GM23248 (cell line): ENCODE data around the gene KIF1A. TPM values are rescaled to one million over a fixed set of nuclear protein-coding genes. Genes with fewer than 3 reads are reported as not detected.

Source experiments
- DNase-seq: peaks from one replicate; pipeline ENCODE4 v3.0.0-alpha.2; 2015
- H2AFZ ChIP-seq: fragments of 200-600 bp; sonication (generic); 2 replicates; pipeline ENCODE4 v1.6.1; 2016; ENCODE audit warnings: antibody characterized with exemption
- H3F3A ChIP-seq: fragments of 200-600 bp; sonication (generic); 2 replicates; pipeline ENCODE4 v1.6.1; 2016; ENCODE audit warnings: mild to moderate bottlenecking, antibody characterized with exemption, mixed run types; ENCODE audit not compliant: insufficient read depth
- H3K27ac ChIP-seq: fragments of 200-600 bp; sonication (generic); 2 replicates; pipeline ENCODE4 v1.5.1; 2016; ENCODE audit warnings: mild to moderate bottlenecking
- H3K27me3 ChIP-seq: fragments of 200-600 bp; sonication (generic); replicated peaks from 2 replicates; pipeline ENCODE4 v1.6.1; 2016; ENCODE audit warnings: mild to moderate bottlenecking; ENCODE audit not compliant: insufficient read depth
- H3K36me3 ChIP-seq: fragments of 200-600 bp; sonication (generic); 2 replicates; pipeline ENCODE4 v1.6.1; 2016; ENCODE audit warnings: low read depth, mild to moderate bottlenecking
- H3K4me1 ChIP-seq: fragments of 200-600 bp; sonication (generic); 2 replicates; pipeline ENCODE4 v1.6.1; 2016; ENCODE audit warnings: mild to moderate bottlenecking; ENCODE audit not compliant: insufficient read depth
- H3K4me2 ChIP-seq: fragments of 200-600 bp; sonication (generic); one replicate; pipeline ENCODE4 v1.6.1; 2016; ENCODE audit warnings: mild to moderate bottlenecking; ENCODE audit not compliant: unreplicated experiment
- H3K4me3 ChIP-seq: fragments of 200-600 bp; sonication (generic); 2 replicates; pipeline ENCODE4 v1.5.1; 2016; ENCODE audit warnings: mild to moderate bottlenecking
- H3K79me2 ChIP-seq: fragments of 200-600 bp; sonication (generic); 2 replicates; pipeline ENCODE4 v1.6.1; 2016; ENCODE audit warnings: mild to moderate bottlenecking; ENCODE audit not compliant: insufficient read depth
- H3K9ac ChIP-seq: fragments of 200-600 bp; sonication (generic); 2 replicates; pipeline ENCODE4 v1.6.1; 2016; ENCODE audit warnings: mild to moderate bottlenecking
- H3K9me2 ChIP-seq: fragments of 200-600 bp; sonication (generic); 2 replicates; pipeline ENCODE4 v1.6.1; 2016; ENCODE audit warnings: mixed run types, mild to moderate bottlenecking, moderate library complexity; ENCODE audit not compliant: insufficient read depth
- H3K9me3 ChIP-seq: fragments of 200-600 bp; sonication (generic); one replicate; pipeline ENCODE4 v1.6.1; 2017; ENCODE audit warnings: low read depth
- H4K20me1 ChIP-seq: fragments of 200-600 bp; sonication (generic); 2 replicates; pipeline ENCODE4 v1.6.0; 2016; ENCODE audit not compliant: insufficient read depth
- EZH2 ChIP-seq: fragments of 200-600 bp; sonication (generic); IDR thresholded peaks from 2 replicates; pipeline ENCODE4 v1.6.1; 2018; ENCODE audit warnings: antibody characterized with exemption, mild to moderate bottlenecking; ENCODE audit not compliant: insufficient read depth, poor library complexity, severe bottlenecking
- EZH2phosphoT487 ChIP-seq: fragments of 200-600 bp; sonication (generic); IDR thresholded peaks from 2 replicates; pipeline ENCODE4 v1.6.1; 2018; ENCODE audit warnings: antibody characterized with exemption, moderate library complexity, mild to moderate bottlenecking, low read depth; ENCODE audit not compliant: insufficient read depth
- WGBS, 2 experiments: methylation state at CpG; one replicate each; pipeline ENCODE4 v1.1.6; 2015 to 2017; ENCODE audit warnings: low lambda C conversion rate in 2 of 2, low coverage in 1 of 2; ENCODE audit errors: missing lambda C conversion rate in 2 of 2; 5-methylcytosine and 5-hydroxymethylcytosine counted together
- in situ Hi-C: fragments of 300-500 bp; cut with MboI; formaldehyde crosslinking; loops from 2 replicates; pipeline ENCODE4 v1.15.0; 2020
- polyA plus RNA-seq: library from polyadenylated mRNA; unstranded; fragments of >200 nt; fragmentation: Nextera tagmentation; extraction: Ambion mirVana; gene quantifications from 2 replicates; pipeline ENCODE4 v1.2.1, GENCODE V29; 2016
- total RNA-seq: library from RNA; depleted of rRNA; stranded (reverse); fragments of >200 nt; shearing (Covaris generic); gene quantifications from 2 replicates; pipeline ENCODE4 v1.2.3, GENCODE V29; 2014

The KIF1A gene
- total and polyA plus RNA-seq, 2 experiments from 2014 or later = under 0.01 to 0.05 TPM

DNA sequence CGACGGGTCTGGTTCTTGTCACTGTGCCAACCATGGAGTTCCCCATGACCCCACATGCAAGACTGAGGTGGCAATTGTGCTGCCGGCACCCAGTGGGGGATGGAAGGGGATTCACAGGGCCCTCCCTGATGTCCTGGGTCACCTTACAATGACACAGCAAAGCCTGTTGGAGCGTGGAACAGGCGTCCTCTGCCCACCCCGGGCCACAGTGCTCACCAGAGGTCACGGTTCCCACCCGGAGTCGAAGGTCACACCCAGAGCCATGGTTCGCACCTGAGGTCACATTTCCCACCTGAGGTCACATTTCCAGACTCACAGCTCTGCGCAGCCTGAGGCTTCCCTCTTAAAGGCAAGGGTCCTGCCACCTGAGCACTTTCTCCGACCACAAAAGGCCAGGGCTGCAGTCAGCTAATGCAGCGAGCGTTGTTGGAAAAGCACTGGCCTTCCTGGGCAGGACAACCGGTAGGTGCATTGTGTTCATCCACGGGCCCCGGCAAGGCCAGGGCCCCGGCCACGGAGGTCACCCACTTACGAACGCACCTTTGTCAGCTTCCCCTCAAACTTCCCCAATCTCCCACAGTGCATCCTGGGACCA lies 24.0 kb downstream of the KIF1A start:
- Histone ChIP-seq H3K79me2 (no peaks in the 10 kb centered on the region), H3F3A (no peaks in the 10 kb centered on the region), H3K27me3 (peaks cover 38% of the 10 kb centered on the region), H3K9ac (no peak overlapping the region), H3K9me2 (no peaks in the 10 kb centered on the region), H3K4me3 (no peak overlapping the region), H3K4me1 (no peaks in the 10 kb centered on the region), H2AFZ (no peak overlapping the region), H3K9me3 (no peaks in the 10 kb centered on the region), H3K27ac (no peak overlapping the region), H3K36me3 (no peaks in the 10 kb centered on the region), H4K20me1 (no peaks in the 10 kb centered on the region), H3K4me2 (no peak overlapping the region)
- WGBS, 2 experiments = 61 to 62% methylated on average over 20 of the region's 21 CpGs
- no peak for DNase-seq
- in situ Hi-C loops = no loop called here
- TF ChIP-seq EZH2 = no peak
- TF ChIP-seq EZH2phosphoT487 = no peak

DNA sequence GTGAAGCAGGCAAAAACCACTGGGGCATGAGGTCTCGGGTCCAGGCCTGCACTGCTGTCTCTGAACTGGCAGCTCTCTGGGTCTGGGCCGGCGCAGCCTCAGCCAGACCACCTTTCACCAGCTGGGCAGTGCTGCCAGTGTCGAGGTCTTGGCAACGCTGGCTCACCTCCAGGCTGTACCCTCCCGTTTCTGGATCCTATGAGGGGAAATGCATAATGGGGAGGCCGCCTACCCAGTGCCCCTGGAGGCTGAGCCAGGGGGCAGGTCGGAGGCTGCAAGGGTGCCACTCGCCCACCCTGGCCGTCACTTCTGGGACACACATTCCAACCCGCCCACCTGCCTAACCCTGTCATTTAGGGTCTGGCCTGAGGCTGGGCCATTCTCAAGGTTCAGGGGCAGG lies 24.6 kb downstream of the KIF1A start:
- H3K79me2 ChIP-seq = no peaks in the 10 kb centered on the region
- no peaks in the 10 kb centered on the region for H4K20me1 ChIP-seq
- peaks cover 32% of the 10 kb centered on the region for H3K27me3 ChIP-seq
- no peak overlapping the region for H2AFZ ChIP-seq
- no peak overlapping the region for H3K9ac ChIP-seq
- in situ Hi-C loops = no loop called here
- DNase-seq = no peak
- H3K4me1 ChIP-seq = no peaks in the 10 kb centered on the region
- no peak overlapping the region for H3K4me2 ChIP-seq
- TF ChIP-seq EZH2 (no peak), EZH2phosphoT487 (no peak)
- WGBS, 2 experiments = 48 to 51% methylated on average over 11 of the region's 11 CpGs
- H3K27ac ChIP-seq = no peak overlapping the region
- no peaks in the 10 kb centered on the region for H3K9me2 ChIP-seq
- no peaks in the 10 kb centered on the region for H3K36me3 ChIP-seq
- H3K9me3 ChIP-seq = no peaks in the 10 kb centered on the region
- no peak overlapping the region for H3K4me3 ChIP-seq
- H3F3A ChIP-seq = no peaks in the 10 kb centered on the region

GRCh38 chr2:240794178-240794721 lies 25.8 kb downstream of the KIF1A start:
- no peaks in the 10 kb centered on the region for H3K79me2 ChIP-seq
- H3K4me3 ChIP-seq = no peak overlapping the region
- DNase-seq = no peak
- H3K27me3 ChIP-seq = peaks cover 20% of the 10 kb centered on the region
- WGBS, 2 experiments = 52 to 58% methylated on average over 17 of the region's 17 CpGs
- H3K27ac ChIP-seq = no peak overlapping the region
- no peaks in the 10 kb centered on the region for H4K20me1 ChIP-seq
- TF ChIP-seq EZH2 (no peak), EZH2phosphoT487 (no peak)
- H3F3A ChIP-seq = no peaks in the 10 kb centered on the region
- no peaks in the 10 kb centered on the region for H3K9me2 ChIP-seq
- no peaks in the 10 kb centered on the region for H3K9me3 ChIP-seq
- H2AFZ ChIP-seq = no peak overlapping the region
- no peaks in the 10 kb centered on the region for H3K36me3 ChIP-seq
- no peak overlapping the region for H3K9ac ChIP-seq
- in situ Hi-C loops = no loop called here
- H3K4me2 ChIP-seq = no peak overlapping the region
- no peaks in the 10 kb centered on the region for H3K4me1 ChIP-seq

DNA sequence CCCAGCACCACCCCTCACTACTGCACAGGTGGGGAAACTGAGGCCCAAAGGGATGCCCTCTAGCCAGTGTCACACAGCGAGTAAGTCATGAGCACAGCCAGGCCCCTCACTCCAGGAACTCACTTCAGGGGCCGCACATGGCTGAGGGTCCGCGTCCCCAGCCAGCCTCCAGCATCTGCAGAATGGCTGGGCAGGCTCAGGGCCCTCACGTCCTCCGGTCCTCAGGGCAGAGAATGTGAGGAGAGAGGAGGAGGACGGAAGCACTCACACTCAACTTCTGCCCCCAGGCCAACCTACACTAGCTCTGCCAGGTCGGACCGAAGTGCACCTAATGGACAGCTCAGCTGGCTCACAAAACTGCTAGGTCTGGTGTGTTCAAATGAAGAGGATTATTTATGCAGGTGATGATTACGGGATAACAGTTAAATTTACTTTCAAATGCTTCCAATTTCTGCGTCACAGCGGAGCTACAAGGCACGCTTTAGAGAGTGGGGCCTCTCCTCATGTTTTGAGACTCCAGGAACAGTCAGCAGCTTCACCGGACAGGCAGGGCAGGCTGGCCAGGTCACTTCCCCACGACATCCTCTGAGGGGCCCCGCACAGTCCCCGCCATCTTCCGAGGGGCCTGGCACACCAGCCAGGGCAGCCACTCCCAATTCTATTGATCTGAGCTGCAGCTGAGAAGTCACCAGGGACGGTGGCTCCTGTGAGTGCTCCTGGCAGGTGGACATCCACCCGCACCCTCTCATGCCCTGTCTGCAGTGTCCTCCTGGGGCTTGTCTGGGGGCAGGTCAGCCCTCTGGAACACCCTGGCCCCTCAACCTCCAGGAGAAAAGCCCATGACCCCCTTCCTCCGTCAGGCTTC lies 26.5 kb downstream of the KIF1A start:
- Histone ChIP-seq H4K20me1 (no peaks in the 10 kb centered on the region), H3K9ac (no peak overlapping the region), H3K4me1 (no peaks in the 10 kb centered on the region), H3K27ac (no peak overlapping the region), H3K4me2 (no peak overlapping the region), H3K4me3 (no peak overlapping the region), H3K9me2 (no peaks in the 10 kb centered on the region), H3K79me2 (no peaks in the 10 kb centered on the region), H3K36me3 (no peaks in the 10 kb centered on the region), H2AFZ (no peak overlapping the region), H3F3A (no peaks in the 10 kb centered on the region), H3K9me3 (no peaks in the 10 kb centered on the region), H3K27me3 (peaks cover 13% of the 10 kb centered on the region)
- in situ Hi-C loops = no loop called here
- no peak for DNase-seq
- TF ChIP-seq EZH2 (no peak), EZH2phosphoT487 (no peak)
- 69 to 70% methylated on average over 21 of the region's 21 CpGs for WGBS, 2 experiments
